Measurements from ENCODE around the gene UTS2B.
"Not testable (repeated sequence)": the region's sequence is repeated elsewhere in the genome, so short reads cannot be mapped to it uniquely, and the experiment has no call there.

Gene UTS2B

DNA sequence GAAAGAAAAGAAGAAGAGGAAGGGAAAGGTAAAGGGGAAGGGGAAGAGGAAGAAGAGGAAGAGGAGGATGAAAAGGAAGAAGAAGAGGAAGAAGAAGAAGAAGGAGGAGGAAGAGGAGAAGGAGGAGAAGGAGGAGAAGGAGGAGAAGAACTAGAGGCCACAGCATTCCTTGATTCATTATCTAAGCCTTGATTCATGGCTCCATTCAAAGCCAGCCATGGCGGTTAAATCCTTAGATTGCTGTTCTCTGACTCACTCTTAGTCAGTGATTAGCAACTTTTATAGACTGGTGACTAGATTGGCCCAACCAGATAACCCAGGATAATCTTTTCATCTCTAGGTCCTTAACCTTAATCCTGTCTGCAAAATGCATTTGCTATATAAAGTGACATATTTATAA lies 83.7 kb downstream of the UTS2B start:
- Mint-ChIP-seq H3K27me3 (ENCODE audit: low read depth, poor library complexity) (peaks cover 4% of the 10 kb centered on the region), H3K36me3 (ENCODE audit: low read depth) (no peaks in the 10 kb centered on the region), H3K4me1 (no peaks in the 10 kb centered on the region), H3K27ac (no peak overlapping the region), H3K9me3 (no peaks in the 10 kb centered on the region), H3K4me3 (no peak overlapping the region)
- TF ChIP-seq CTCF (IDR thresholded peaks at IDR 0.05): no peak
- DNase-seq: no peak

DNA sequence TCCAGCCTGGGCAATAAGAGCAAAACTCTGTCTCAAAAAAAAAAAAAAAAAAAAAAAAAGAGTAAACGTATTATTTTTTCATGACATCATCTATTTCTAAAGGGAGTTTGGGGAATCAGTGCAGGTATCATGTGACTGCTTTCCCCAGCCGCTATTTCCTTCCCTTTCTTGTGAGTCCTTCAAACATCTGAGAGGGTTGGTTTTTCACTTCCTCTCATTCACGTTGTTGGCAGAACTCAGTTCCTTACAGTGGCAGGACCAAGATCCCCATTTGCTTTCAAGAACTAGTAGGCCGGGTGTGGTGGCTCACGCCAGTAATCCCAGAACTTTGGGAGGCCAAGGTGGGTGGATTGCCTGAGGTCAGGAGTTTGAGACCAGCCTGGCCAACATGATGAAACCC lies 84.3 kb downstream of the UTS2B start:
- not testable (repeated sequence) for H3K27ac Mint-ChIP-seq; H3K27me3 Mint-ChIP-seq (ENCODE audit: low read depth, poor library complexity); H3K9me3 Mint-ChIP-seq; H3K36me3 Mint-ChIP-seq (ENCODE audit: low read depth); H3K4me1 Mint-ChIP-seq; H3K4me3 Mint-ChIP-seq; DNase-seq

GRCh38 chr3:191244242-191244867 lies 86.0 kb downstream of the UTS2B start:
- no peak for DNase-seq
- TF ChIP-seq CTCF (IDR thresholded peaks at IDR 0.05): peak; percentile 42
- H3K27me3 Mint-ChIP-seq (ENCODE audit: low read depth, poor library complexity): peaks cover 4% of the 10 kb centered on the region
- no peaks in the 10 kb centered on the region for H3K9me3 Mint-ChIP-seq
- no peaks in the 10 kb centered on the region for H3K4me1 Mint-ChIP-seq
- no peak overlapping the region for H3K4me3 Mint-ChIP-seq
- no peak overlapping the region for H3K27ac Mint-ChIP-seq
- no peaks in the 10 kb centered on the region for H3K36me3 Mint-ChIP-seq (ENCODE audit: low read depth)

DNA sequence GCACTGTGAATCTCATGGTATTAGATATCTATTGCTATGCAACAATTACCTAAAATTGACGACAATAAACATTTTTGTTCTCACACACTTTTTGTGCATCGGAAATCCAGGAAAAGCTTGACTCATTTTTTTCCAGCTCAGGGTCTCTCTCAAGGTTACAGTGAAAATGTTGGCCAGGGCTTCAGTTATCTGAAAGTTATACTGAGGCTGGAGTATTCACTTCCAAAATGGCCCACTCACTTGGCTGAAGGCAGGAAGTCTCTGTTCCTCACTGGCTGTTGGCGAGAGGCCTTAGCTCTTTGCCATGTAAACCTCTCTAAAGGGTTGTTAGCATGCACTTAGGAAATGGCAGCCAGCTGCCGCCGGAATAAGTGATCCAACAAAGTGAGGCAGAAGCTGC lies 89.8 kb downstream of the UTS2B start:
- Mint-ChIP-seq H3K27ac (no peak overlapping the region), H3K36me3 (ENCODE audit: low read depth) (no peaks in the 10 kb centered on the region), H3K27me3 (ENCODE audit: low read depth, poor library complexity) (no peaks in the 10 kb centered on the region), H3K4me1 (peaks cover 6% of the 10 kb centered on the region), H3K9me3 (no peaks in the 10 kb centered on the region), H3K4me3 (no peak overlapping the region)
- no peak for DNase-seq
- no peak for TF ChIP-seq CTCF (IDR thresholded peaks at IDR 0.05)

DNA sequence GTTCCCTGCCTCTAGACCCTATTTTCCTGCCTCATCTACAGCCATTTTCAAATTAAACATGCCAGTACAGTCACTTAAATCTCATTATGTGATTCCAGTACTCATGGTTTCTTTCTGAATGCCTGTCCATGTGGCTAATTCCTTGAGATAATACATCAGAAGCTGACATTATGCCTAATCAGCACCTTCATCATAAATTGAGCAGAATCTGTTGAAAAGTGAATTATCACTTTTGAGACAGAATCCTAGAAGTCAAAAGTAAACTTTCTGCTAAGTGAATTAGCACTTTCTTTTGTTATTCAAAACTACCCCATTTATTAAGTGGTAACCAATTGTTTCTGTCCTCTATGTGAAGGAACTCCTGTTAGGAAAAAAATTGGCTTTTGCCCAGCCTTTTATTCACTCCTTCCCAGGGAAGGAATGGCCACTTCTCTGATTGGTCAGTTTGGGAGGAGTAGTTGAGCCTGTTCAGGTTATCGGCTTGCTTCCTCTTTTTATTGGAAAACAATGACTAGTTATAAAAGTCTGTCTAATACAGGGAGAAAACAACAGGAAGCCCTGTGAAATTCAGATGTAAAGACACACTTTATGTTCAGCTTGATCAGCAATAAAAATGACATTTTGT lies 90.8 kb downstream of the UTS2B start:
- no peak overlapping the region for H3K27ac Mint-ChIP-seq
- no peak overlapping the region for H3K4me3 Mint-ChIP-seq
- H3K36me3 Mint-ChIP-seq (ENCODE audit: low read depth): no peaks in the 10 kb centered on the region
- H3K9me3 Mint-ChIP-seq: no peaks in the 10 kb centered on the region
- TF ChIP-seq CTCF (IDR thresholded peaks at IDR 0.05): no peak
- no peak for DNase-seq
- H3K4me1 Mint-ChIP-seq: peaks cover 6% of the 10 kb centered on the region
- no peaks in the 10 kb centered on the region for H3K27me3 Mint-ChIP-seq (ENCODE audit: low read depth, poor library complexity)

GRCh38 chr3:191238321-191238817 lies 92.0 kb downstream of the UTS2B start:
- no peak overlapping the region for H3K27ac Mint-ChIP-seq
- H3K36me3 Mint-ChIP-seq (ENCODE audit: low read depth): no peaks in the 10 kb centered on the region
- H3K4me3 Mint-ChIP-seq: no peak overlapping the region
- peaks cover 6% of the 10 kb centered on the region for H3K4me1 Mint-ChIP-seq
- H3K27me3 Mint-ChIP-seq (ENCODE audit: low read depth, poor library complexity): no peaks in the 10 kb centered on the region
- DNase-seq: no peak
- no peaks in the 10 kb centered on the region for H3K9me3 Mint-ChIP-seq
- no peak for TF ChIP-seq CTCF (IDR thresholded peaks at IDR 0.05)
